ENCODE data around the gene FLVCR2.
A peak's percentile ranks its signal among the peaks of the same experiment; 100 is the strongest.

The FLVCR2 gene

DNA sequence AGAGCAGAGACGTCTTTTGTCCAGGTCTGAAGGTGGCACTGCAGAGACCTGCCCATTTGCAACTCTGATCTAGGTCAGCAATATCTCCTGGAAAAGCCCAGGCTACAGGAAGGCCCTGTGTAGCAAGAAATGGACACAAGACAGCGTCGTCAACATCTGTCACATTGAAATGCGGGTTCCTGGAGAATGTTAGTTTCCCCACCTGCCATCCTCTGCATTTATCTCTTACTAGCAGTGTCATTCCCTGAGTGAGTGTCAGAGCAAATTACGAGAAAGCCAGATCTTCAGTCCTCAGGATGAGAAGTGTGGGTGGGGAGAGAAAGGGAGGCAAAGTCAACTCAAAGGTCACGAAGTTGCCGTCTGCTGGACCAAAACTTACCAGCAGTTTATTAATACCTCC lies 27.4 kb upstream of the FLVCR2 start:
- in situ Hi-C loops (cut with HindIII; ENCODE audit: low pct_ligation_motif_present, low pct_unique_long_range_greater_than_20kb, low sequenced_read_pairs), result no loop called here
- no peak for DNase-seq

DNA sequence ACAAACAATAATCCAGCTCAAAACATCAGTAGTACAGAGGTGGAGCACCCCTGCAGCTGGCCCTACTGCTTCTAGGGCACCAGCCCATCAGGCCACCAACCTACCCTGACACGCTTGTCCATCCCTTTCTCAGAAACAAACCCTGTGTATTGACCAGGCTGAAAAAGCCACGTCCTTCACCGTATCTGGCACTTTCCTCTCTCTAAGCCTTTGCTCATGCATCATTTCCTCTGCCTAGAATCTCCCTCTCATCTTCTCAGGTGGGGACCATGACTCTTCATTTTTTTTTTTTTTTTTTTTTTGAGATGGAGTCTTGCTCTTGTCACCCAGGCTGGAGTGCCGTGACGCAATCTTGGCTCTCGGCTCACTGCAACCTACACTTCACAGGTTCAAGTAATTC lies 25.3 kb upstream of the FLVCR2 start:
- in situ Hi-C loops (cut with HindIII; ENCODE audit: low pct_ligation_motif_present, low pct_unique_long_range_greater_than_20kb, low sequenced_read_pairs), result no loop called here
- no peak for DNase-seq

DNA sequence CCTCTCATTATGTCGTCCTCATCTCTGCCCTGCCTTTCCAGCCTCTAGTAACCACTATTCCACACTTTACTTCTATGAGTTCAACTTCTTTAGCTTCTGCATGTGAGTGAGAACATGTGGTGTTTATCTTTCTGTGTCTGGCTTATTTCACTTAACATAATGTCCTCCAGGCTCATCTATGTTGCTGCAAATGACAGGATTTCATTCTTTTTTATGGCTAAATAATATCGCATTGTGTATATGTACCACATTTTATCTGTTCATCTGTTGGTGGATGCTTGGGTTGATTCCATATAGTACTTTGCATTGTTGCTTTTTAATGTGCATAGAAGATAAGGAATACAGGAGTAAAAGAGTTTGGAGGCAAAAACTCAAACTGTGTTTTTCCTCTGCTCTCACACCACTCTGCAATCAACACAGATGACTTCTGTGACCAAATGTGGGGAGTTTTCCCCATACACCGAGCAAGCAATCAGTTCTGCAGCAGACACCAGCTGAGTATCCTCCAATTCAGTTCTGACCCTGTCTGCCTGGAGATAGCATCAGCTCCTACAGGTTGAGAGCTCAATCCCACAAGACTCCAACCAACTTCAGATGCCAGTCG lies 24.6 kb upstream of the FLVCR2 start:
- in situ Hi-C loops (cut with HindIII; ENCODE audit: low pct_ligation_motif_present, low pct_unique_long_range_greater_than_20kb, low sequenced_read_pairs), result no loop called here
- no peak for DNase-seq

DNA sequence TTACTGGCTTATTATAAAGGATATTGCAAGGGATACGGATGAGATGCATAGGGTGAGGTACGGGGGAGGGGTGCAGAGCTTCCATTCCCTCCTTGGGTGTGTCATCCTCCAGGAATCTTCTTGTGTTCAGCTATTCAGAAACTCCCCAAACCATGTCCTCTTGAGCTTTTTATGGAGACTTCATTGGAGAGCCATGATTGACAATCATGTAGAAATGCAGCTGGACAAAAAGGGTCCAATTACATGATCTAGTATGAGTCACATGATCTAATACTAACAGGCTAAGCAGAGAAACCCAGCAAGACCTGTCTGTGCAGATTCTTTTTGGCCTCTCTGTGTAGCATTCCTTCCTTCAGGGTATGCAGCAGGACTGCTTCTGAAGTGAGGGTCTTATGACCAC lies 23.9 kb upstream of the FLVCR2 start:
- in situ Hi-C loops (cut with HindIII; ENCODE audit: low pct_ligation_motif_present, low pct_unique_long_range_greater_than_20kb, low sequenced_read_pairs), result no loop called here
- DNase-seq, result peak; percentile 1

DNA sequence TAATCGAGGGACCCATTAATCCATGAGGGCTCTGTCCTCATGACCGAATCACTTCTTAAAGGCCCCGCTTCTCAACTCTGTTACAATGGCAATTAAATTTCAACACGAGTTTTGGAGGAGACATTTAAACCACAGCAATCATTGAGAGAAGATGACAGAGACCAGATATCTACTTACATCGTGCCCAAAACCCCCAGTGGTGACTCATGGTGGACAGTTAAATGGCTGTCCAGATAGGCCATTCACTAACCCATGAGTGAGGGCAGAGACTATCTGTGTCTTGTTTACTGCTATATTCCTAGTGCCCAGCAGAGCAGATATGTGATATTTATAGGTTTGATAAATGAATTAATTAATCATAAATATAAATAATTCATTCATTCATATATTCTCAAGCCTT lies 20.0 kb upstream of the FLVCR2 start:
- in situ Hi-C loops (cut with HindIII; ENCODE audit: low pct_ligation_motif_present, low pct_unique_long_range_greater_than_20kb, low sequenced_read_pairs), result no loop called here
- DNase-seq, result no peak

DNA sequence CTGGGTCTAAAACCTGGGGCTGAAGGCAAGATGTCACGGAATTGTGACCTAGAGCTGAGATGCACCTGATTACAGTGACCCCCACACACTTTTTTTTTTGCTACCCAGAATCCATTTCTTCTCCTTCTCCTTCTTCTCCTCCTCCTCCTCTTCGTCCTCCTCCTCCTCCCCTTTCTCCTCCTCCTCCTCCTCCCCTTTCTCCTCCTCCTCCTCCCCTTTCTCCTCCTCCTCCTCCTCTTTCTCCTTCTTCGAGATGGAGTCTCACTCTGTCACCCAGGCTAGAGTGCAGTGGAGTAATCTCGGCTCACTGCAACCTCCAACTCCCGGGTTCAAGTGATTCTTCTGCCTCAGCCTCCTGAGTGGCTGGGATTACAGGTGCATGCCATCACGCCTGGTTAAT lies 19.4 kb upstream of the FLVCR2 start:
- in situ Hi-C loops (cut with HindIII; ENCODE audit: low pct_ligation_motif_present, low pct_unique_long_range_greater_than_20kb, low sequenced_read_pairs), result no loop called here
- DNase-seq, result no peak

DNA sequence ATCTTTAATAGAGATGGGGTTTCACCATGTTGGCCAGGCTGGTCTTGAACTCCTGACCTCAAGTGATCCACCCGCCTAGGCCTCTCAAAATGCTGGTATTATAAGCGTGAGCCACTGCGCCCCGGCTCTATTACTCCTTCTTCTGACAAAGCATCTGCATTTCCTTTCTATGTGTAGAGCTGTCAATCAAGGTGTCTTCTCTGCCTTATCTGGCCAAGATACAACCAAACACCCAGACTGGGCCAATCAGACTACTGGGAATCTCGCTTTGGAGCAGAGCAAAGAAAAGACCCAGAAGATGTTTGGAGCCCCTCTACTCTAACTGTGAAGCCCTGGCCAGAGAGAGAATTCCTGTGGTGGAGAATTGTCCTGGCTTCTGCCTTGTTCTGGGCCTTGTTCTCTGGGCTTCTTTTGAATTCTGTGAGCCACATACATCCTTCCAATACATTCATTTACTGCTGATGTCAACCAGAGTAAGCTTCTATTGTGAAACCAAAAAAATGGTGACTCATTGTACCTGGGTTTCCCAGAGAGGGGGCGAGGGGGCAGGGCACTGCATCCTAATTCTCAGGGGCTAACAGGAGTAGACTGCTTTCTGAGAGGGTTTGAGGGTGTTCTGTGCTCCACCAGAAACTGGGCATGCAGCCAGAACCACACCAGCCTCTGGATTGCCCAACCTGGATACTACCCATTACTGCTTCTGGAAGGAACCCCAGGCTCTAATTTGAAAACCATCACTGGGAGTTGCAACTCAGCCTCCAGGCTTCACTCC lies 18.8 kb upstream of the FLVCR2 start:
- in situ Hi-C loops (cut with HindIII; ENCODE audit: low pct_ligation_motif_present, low pct_unique_long_range_greater_than_20kb, low sequenced_read_pairs), result no loop called here
- no peak for DNase-seq

DNA sequence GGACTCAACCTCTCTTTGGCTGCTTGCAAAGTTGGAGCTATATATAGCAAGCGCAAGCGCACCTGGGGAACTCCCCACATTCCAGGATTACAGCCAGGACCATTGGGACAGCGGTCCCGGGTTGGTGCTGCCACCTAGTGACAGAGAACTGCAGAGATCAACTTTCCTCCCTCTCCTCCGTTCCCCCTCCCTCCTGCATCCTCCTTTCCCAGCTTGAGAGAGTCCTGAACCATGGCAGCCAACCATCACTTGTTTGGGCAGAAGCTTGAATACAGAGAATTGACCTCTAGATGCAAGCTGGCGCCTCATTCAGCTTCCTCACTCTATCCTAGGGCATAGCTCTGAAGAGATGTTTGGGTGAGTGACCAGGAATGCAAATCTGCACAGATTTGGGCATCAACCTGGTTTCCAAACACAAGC lies 17.4 kb upstream of the FLVCR2 start:
- DNase-seq, result peak; percentile 71
- in situ Hi-C loops (cut with HindIII; ENCODE audit: low pct_ligation_motif_present, low pct_unique_long_range_greater_than_20kb, low sequenced_read_pairs), result no loop called here

DNA sequence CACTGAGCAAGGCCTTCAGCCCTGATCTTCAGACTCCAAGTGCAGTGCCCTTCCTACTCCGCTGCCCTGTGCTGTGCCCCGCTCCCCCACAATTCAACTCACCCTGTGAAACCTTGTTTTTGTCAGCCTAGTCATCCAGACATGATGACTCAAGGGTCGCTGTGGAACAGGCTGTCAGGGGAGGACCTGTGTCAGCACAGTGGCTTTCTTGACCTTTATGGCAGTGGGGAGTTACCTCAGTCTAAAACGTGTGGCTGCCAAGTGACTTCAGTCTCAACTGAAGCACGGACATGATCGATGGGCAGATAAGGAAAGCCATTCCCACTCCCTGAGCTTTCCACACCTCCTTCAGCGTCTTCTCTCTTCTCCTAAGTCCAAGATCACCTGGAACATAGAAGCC lies 16.3 kb upstream of the FLVCR2 start:
- in situ Hi-C loops (cut with HindIII; ENCODE audit: low pct_ligation_motif_present, low pct_unique_long_range_greater_than_20kb, low sequenced_read_pairs), result no loop called here
- DNase-seq, result no peak

DNA sequence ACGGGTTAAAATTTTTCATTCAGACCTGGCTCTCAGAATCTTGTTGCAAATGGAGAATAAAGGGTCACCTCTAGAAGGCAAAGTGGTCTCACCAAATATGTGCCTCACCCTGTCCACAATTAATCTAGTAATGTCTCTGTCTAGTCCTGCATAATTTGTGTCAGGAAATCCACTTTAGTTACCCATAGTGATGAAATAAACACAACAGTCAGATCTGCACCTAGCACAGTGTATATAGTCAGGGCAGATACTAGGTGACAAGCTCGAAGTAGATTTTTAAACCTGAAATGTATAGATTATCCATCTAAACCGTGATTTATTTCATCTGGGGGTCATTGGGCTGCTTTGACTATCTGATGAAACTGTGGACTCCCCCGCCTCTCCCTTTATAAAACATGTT lies 15.9 kb upstream of the FLVCR2 start:
- DNase-seq, result no peak
- in situ Hi-C loops (cut with HindIII; ENCODE audit: low pct_ligation_motif_present, low pct_unique_long_range_greater_than_20kb, low sequenced_read_pairs), result no loop called here

DNA sequence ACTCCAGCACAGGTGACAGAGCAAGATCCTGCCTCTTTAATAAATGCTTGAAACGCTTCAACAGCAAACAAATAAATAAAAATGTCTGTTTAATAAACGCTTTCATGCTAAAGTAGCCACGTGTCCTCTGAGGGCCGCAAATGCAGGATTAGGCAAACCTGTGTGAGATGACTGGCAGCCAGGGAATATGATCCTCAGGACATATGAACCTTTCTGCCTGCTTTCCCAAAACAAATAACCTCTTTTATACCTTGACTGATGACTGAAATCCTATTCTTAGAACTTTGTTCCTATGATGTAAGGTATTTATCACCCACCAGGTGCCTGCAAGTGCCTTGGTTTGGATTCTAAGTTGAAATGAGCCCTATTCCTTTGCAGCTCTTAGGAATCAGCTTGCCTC lies 14.5 kb upstream of the FLVCR2 start:
- DNase-seq, result no peak

DNA sequence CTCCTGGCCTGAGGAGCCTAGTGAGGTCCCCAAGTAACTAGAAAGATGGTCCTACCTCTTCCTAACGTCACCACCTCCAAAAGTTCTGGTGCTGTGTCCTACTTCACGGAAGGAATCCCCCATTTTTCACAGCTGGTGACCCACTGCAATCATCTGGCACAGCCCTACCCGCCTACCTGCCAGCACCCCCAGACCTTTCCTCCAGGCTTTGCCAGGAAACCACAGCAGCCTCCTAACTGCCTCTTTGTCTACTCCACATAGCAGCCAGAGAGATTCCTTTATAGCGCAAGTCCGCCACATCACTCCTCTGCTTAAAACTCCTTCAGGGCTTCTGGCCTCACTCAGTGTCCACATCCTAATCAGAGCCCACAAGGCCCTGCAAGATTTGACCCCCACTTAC lies 13.4 kb upstream of the FLVCR2 start:
- no peak for DNase-seq
- in situ Hi-C loops (cut with HindIII; ENCODE audit: low pct_ligation_motif_present, low pct_unique_long_range_greater_than_20kb, low sequenced_read_pairs), result no loop called here

More for the DNA sequence above, 14.5 kb upstream of the FLVCR2 start:
- in situ Hi-C loops (cut with HindIII; ENCODE audit: low pct_ligation_motif_present, low pct_unique_long_range_greater_than_20kb, low sequenced_read_pairs), result no loop called here

DNA sequence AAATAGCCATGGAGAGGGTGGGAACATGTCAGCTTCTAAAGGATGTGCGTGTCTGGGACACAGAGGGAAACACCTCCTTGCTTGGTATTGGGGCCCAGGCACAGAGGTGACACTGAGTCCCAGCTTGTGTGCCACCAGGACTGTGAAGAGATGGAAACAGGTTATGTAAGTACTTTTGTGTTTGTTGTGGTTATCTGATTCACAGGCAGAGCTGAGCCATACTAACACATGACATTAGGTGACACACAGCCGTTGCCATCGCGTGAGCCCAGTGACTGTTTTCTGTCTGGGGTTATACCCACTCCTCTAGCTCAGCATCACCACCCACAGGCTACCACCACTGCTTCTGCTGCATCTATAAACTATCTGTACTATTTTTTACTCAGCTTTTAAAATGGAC lies 12.1 kb upstream of the FLVCR2 start:
- no peak for DNase-seq
- in situ Hi-C loops (cut with HindIII; ENCODE audit: low pct_ligation_motif_present, low pct_unique_long_range_greater_than_20kb, low sequenced_read_pairs), result no loop called here

DNA sequence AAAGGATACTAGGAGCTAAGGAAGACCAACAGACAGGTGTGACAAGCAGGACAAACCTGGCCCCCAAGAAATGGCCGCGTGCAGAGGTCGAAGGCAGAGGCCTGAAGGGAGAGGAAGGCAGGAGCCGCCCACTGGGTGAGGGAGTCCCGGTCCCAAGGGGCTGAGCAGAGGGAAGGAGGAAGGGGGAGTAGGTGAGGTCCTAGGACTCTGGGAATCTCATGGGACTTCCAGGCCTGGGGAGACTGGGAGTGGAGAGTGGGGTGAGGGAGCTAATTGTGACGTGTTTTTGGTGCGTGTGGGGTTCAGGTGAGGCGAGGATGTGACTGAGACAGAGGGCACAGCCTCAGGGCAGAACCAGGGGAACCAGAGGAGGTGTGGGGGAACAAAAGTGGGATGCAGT lies 11.7 kb upstream of the FLVCR2 start:
- in situ Hi-C loops (cut with HindIII; ENCODE audit: low pct_ligation_motif_present, low pct_unique_long_range_greater_than_20kb, low sequenced_read_pairs), result no loop called here
- DNase-seq, result no peak

DNA sequence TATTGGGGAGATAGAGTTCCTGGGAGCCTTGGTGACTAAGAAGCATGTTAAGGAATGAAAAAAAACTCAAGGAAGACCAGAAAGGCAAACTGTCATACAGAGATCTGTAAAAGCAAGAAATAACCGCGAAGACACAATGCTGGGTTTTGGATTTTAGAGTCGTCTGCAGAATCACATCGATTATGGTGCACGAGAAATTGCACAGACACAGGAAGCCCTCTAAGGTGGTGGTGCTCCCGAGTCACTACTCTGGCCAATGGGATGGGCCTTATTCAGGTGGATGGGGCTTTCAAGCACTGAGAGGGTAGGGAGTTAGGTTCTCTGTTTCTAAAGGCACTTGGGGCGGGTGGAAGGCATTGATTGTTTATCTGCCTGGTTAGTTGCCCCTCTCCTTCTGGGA lies 10.3 kb upstream of the FLVCR2 start:
- in situ Hi-C loops (cut with HindIII; ENCODE audit: low pct_ligation_motif_present, low pct_unique_long_range_greater_than_20kb, low sequenced_read_pairs), result no loop called here
- no peak for DNase-seq

DNA sequence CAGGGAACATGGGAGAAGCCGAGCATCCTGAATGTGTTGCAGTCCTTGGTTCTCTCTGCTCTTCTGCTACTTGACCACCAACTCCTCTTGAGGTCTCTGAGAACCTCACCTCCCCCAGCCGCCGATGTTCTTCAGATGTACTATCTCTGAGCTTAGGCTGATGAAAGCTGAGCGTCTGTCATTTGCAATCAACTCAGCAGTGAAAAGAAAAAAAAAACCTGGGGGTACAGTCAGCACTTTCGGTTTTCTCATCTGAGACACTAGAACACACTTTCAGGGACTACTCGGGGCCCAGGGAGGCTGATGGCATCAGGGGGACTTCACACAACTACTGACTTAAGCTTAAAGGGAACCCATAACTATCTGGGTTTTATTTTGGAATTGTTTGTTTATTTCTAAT lies 9.6 kb upstream of the FLVCR2 start:
- DNase-seq, result no peak
- in situ Hi-C loops (cut with HindIII; ENCODE audit: low pct_ligation_motif_present, low pct_unique_long_range_greater_than_20kb, low sequenced_read_pairs), result no loop called here

DNA sequence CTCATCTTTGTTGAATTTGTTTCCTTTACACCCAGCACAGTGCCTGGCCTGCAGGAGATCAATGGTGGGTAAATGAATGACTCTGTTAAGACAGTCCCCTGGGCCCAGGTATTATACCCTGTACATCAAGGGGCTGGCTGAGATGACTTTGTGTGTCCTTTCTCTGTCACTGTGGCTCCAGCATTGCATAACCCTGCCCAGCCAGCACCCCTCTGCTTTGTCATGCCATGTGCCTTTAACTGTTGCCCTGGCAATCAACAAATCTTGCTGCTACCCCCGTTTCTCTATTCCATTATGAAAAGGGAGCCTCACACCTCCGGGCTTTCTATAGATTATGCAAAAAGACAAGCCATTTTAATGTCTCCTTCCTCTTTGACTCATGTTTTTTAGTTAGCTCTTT lies 7.6 kb upstream of the FLVCR2 start:
- in situ Hi-C loops (cut with HindIII; ENCODE audit: low pct_ligation_motif_present, low pct_unique_long_range_greater_than_20kb, low sequenced_read_pairs), result no loop called here
- DNase-seq, result no peak

DNA sequence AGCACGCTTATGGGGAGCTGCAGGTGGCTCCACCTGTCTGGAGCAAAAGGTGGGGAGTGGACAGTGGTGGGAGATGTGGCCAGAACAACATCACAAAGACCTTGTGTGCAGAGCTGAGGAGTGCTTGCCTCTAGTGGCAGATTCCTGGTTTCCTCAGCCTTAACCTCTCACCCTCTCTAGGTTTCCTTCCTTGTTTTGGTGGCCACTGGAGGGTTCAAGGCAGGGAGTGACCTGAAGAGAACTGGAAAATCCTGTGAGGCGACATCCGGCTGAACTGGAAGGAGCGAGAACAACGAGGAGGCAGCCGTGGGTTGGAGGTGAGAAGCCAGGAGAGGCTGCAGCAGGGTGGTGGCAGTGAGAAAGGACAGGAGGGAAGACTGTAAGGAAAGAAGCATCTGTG lies 6.3 kb upstream of the FLVCR2 start:
- DNase-seq, result no peak
- in situ Hi-C loops (cut with HindIII; ENCODE audit: low pct_ligation_motif_present, low pct_unique_long_range_greater_than_20kb, low sequenced_read_pairs), result no loop called here

DNA sequence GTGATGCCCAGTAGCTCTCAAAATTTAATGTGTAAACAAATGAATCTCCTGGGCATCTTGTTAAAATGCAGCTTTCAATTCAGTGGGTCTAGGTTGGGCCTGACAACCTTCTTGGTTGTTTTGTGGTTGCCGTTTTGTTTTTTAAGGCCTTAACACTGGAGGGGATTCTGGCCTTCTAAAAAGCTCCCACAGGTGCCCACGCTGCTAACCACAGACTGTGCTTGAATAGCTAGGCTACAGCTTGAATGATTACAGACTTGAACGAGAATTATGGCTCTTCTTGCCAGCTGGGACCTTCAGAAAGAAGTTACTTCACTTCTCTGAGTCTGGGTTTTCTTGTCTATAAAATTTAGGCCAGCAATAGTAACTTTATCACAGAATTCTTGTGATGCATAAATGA lies 1.3 kb upstream of the FLVCR2 start:
- DNase-seq, result no peak
- in situ Hi-C loops (cut with HindIII; ENCODE audit: low pct_ligation_motif_present, low pct_unique_long_range_greater_than_20kb, low sequenced_read_pairs), result no loop called here

DNA sequence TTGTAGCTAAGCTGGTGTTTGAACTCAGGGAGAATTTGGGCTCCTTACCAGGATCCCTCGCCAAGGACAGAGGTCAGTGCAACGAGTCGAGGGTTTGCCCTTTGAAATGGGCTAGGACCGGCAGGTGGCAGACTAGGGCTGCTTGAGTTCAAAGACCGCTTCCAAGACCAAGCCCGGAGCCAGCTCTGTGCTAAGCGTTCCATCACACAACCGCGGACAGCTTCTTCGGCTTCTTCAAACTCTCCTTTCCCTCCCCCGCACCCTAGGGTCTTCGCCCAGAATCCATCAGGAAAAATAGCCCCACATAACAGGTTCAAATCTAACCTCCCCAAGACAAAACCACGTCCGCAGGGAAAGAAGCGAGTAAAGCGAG lies 705 bp upstream of the FLVCR2 start:
- DNase-seq, result peak; percentile 82
- in situ Hi-C loops (cut with HindIII; ENCODE audit: low pct_ligation_motif_present, low pct_unique_long_range_greater_than_20kb, low sequenced_read_pairs), result no loop called here

Data from ACHN (cell line).